K562 (cell line): Measurements from ENCODE around the gene MAN1A1. TPM values are rescaled to one million over a fixed set of nuclear protein-coding genes. Genes with fewer than 3 reads are reported as not detected.

Experiments
- BCOR ChIP-seq: fragments of 450-650 bp; IDR thresholded peaks from 2 replicates; pipeline ENCODE4 v1.6.1; 2016
- FOS ChIP-seq: IDR thresholded peaks from 3 replicates; pipeline ENCODE4 v1.6.1; 2011; ENCODE audit not compliant: insufficient read length; ENCODE audit errors: extremely low read depth
- GTF2F1 ChIP-seq: IDR thresholded peaks from 2 replicates; pipeline ENCODE4 v1.6.1; 2011; ENCODE audit warnings: low read depth, low read length, improper control_type of control experiment
- HDGF ChIP-seq: fragments of 450-650 bp; IDR thresholded peaks from 2 replicates; pipeline ENCODE4 v1.6.1; 2016
- HNRNPK ChIP-seq: fragments of 200-400 bp; formaldehyde crosslinking; IDR thresholded peaks from one replicate; pipeline ENCODE4 v1.6.1; 2018; ENCODE audit warnings: mild to moderate bottlenecking, low read depth, low read length; ENCODE audit not compliant: poor library complexity, severe bottlenecking
- KDM4B ChIP-seq, 2 experiments: fragments of 450-650 bp in 1 of 2; sonication (generic) in 1 of 2; IDR thresholded peaks; 2 replicates each; pipeline ENCODE4 v1.6.1; 2016 to 2017; ENCODE audit warnings: borderline replicate concordance in 2 of 2, antibody characterized with exemption in 1 of 2, low read depth in 1 of 2, mild to moderate bottlenecking in 1 of 2
- PHB2 ChIP-seq: fragments of 450-650 bp; IDR thresholded peaks from 2 replicates; pipeline ENCODE4 v1.6.1; 2017; ENCODE audit warnings: low read depth
- RAD21 ChIP-seq, 2 experiments: fragments of 250-450 bp in 1 of 2; fragments of 450-650 bp in 1 of 2; sonication (Bioruptor Pico) in 1 of 2; formaldehyde crosslinking in 1 of 2; IDR thresholded peaks in 1 of 2; conservative IDR thresholded peaks in 1 of 2; 2 replicates each; pipeline versions ENCODE4 v1.4.0 to v1.8.0; 2020 to 2022; ENCODE audit warnings: mild to moderate bottlenecking in 2 of 2, moderate library complexity in 1 of 2
- polyA plus RNA-seq, 8 experiments: library from polyadenylated mRNA; depleted of rRNA in 4 of 8; stranded (reverse) in 5 of 8; unstranded in 3 of 8; fragments of >200 nt; fragmentation: Nextera tagmentation in 2 of 8; fragmentation: Illumina TruSeq in 1 of 8; extraction: Ambion mirVana in 2 of 8; extraction: Trizol in 1 of 8; gene quantifications; 2 replicates each; pipeline versions ENCODE4 v1.2.1 to v1.2.3, GENCODE V29; 2011 to 2014; ENCODE audit warnings: inconsistent platforms in 1 of 8, missing spikeins in 1 of 8
- total RNA-seq, 7 experiments: library from RNA; depleted of rRNA in 6 of 7; stranded (reverse); fragments of >200 nt in 6 of 7; fragmentation: Illumina TruSeq in 2 of 7; extraction: Trizol in 2 of 7; gene quantifications; 2 replicates each; pipeline versions ENCODE4 v1.2.1 to v1.2.3, GENCODE V29; 2011 to 2021; ENCODE audit warnings: low replicate concordance in 1 of 7
- TF ChIP-seq, protein P1 (sequence below): sonication (generic); formaldehyde crosslinking; IDR thresholded peaks from 2 replicates; pipeline ENCODE4 v1.8.1; 2023; ENCODE audit warnings: mild to moderate bottlenecking, missing genetic modification reagents, moderate library complexity
- TF ChIP-seq, protein P2 (sequence below): sonication (generic); formaldehyde crosslinking; IDR thresholded peaks from 2 replicates; pipeline ENCODE4 v1.8.1; 2023; ENCODE audit warnings: mild to moderate bottlenecking, missing genetic modification reagents
- TF ChIP-seq, protein P3 (sequence below): sonication (generic); formaldehyde crosslinking; IDR thresholded peaks from 2 replicates; pipeline ENCODE4 v1.8.0; 2022; ENCODE audit warnings: mild to moderate bottlenecking, missing genetic modification reagents, borderline replicate concordance
- TF ChIP-seq, protein P4 (sequence below): fragments of 450-650 bp; IDR thresholded peaks from one replicate; pipeline ENCODE4 v1.6.1; 2018; ENCODE audit warnings: mild to moderate bottlenecking, moderate library complexity; ENCODE audit not compliant: partially characterized antibody
- TF ChIP-seq, protein P5 (sequence below), 3 experiments: IDR thresholded peaks in 2 of 3; conservative IDR thresholded peaks in 1 of 3; 2 replicates each; pipeline ENCODE4 v1.5.1; 2011 to 2012; ENCODE audit warnings: low read length in 3 of 3, mild to moderate bottlenecking in 3 of 3, control low read depth in 2 of 3, improper control_type of control experiment in 1 of 3, inconsistent platforms in 1 of 3, low read depth in 1 of 3, mixed read lengths in 1 of 3, moderate library complexity in 1 of 3; ENCODE audit not compliant: insufficient read depth in 2 of 3
- TF ChIP-seq, protein P6 (sequence below): fragments of 250-450 bp; sonication (Bioruptor Pico); IDR thresholded peaks from 2 replicates; pipeline ENCODE4 v1.5.0; 2020; ENCODE audit warnings: mild to moderate bottlenecking

MAN1A1 gene
- total and polyA plus RNA-seq, 9 of the 15 experiments (the other 6 are each of a cell fraction or from before 2014, with no cell fraction given): 24.5 to 78.4 (median 59.7) TPM

DNA sequence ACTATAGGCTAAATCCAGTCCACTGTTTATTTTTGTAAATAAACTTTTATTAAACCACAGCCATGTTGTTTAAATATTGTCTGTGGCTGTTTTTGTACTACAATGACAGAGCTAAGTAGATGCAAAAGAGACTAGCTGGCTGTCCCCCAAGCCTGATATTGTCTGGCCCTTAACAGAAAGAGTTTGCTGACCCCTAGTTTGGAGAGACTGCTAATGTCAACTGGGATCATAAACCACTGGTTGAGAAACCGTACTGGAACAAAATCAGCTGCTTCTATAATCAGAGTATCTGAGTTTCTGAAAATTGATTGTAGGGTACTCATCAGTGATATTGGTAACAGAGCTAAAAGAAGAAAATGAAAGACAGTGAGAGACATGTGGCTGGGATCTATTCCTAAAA lies 168.5 kb downstream of the MAN1A1 start (continued):
- TF ChIP-seq, protein P1, sequence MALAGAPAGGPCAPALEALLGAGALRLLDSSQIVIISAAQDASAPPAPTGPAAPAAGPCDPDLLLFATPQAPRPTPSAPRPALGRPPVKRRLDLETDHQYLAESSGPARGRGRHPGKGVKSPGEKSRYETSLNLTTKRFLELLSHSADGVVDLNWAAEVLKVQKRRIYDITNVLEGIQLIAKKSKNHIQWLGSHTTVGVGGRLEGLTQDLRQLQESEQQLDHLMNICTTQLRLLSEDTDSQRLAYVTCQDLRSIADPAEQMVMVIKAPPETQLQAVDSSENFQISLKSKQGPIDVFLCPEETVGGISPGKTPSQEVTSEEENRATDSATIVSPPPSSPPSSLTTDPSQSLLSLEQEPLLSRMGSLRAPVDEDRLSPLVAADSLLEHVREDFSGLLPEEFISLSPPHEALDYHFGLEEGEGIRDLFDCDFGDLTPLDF (CRISPR knock-in tag): no peak
- TF ChIP-seq GTF2F1 (no peak), FOS (no peak), KDM4B (IDR thresholded peaks at IDR 0.05; ENCODE audit: borderline replicate concordance in 2 of 2, low read depth in 1 of 2) (no peak), HNRNPK (no peak), BCOR (no peak), HDGF (no peak), PHB2 (no peak), RAD21 (CRISPR knock-in tag; conservative IDR thresholded peaks at IDR 0.05 in 1 of 2, IDR thresholded peaks at IDR 0.05 in 1 of 2) (peak; percentile 14 to 26; a peak in 2 of 4 replicates)
- TF ChIP-seq, protein P2, sequence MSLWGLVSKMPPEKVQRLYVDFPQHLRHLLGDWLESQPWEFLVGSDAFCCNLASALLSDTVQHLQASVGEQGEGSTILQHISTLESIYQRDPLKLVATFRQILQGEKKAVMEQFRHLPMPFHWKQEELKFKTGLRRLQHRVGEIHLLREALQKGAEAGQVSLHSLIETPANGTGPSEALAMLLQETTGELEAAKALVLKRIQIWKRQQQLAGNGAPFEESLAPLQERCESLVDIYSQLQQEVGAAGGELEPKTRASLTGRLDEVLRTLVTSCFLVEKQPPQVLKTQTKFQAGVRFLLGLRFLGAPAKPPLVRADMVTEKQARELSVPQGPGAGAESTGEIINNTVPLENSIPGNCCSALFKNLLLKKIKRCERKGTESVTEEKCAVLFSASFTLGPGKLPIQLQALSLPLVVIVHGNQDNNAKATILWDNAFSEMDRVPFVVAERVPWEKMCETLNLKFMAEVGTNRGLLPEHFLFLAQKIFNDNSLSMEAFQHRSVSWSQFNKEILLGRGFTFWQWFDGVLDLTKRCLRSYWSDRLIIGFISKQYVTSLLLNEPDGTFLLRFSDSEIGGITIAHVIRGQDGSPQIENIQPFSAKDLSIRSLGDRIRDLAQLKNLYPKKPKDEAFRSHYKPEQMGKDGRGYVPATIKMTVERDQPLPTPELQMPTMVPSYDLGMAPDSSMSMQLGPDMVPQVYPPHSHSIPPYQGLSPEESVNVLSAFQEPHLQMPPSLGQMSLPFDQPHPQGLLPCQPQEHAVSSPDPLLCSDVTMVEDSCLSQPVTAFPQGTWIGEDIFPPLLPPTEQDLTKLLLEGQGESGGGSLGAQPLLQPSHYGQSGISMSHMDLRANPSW (CRISPR knock-in tag): no peak
- TF ChIP-seq, protein P3, sequence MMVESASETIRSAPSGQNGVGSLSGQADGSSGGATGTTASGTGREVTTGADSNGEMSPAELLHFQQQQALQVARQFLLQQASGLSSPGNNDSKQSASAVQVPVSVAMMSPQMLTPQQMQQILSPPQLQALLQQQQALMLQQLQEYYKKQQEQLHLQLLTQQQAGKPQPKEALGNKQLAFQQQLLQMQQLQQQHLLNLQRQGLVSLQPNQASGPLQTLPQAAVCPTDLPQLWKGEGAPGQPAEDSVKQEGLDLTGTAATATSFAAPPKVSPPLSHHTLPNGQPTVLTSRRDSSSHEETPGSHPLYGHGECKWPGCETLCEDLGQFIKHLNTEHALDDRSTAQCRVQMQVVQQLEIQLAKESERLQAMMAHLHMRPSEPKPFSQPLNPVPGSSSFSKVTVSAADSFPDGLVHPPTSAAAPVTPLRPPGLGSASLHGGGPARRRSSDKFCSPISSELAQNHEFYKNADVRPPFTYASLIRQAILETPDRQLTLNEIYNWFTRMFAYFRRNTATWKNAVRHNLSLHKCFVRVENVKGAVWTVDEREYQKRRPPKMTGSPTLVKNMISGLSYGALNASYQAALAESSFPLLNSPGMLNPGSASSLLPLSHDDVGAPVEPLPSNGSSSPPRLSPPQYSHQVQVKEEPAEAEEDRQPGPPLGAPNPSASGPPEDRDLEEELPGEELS (CRISPR knock-in tag): no peak
- TF ChIP-seq, protein P4, sequence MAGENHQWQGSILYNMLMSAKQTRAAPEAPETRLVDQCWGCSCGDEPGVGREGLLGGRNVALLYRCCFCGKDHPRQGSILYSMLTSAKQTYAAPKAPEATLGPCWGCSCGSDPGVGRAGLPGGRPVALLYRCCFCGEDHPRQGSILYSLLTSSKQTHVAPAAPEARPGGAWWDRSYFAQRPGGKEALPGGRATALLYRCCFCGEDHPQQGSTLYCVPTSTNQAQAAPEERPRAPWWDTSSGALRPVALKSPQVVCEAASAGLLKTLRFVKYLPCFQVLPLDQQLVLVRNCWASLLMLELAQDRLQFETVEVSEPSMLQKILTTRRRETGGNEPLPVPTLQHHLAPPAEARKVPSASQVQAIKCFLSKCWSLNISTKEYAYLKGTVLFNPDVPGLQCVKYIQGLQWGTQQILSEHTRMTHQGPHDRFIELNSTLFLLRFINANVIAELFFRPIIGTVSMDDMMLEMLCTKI: no peak
- TF ChIP-seq, protein P5, sequence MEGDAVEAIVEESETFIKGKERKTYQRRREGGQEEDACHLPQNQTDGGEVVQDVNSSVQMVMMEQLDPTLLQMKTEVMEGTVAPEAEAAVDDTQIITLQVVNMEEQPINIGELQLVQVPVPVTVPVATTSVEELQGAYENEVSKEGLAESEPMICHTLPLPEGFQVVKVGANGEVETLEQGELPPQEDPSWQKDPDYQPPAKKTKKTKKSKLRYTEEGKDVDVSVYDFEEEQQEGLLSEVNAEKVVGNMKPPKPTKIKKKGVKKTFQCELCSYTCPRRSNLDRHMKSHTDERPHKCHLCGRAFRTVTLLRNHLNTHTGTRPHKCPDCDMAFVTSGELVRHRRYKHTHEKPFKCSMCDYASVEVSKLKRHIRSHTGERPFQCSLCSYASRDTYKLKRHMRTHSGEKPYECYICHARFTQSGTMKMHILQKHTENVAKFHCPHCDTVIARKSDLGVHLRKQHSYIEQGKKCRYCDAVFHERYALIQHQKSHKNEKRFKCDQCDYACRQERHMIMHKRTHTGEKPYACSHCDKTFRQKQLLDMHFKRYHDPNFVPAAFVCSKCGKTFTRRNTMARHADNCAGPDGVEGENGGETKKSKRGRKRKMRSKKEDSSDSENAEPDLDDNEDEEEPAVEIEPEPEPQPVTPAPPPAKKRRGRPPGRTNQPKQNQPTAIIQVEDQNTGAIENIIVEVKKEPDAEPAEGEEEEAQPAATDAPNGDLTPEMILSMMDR (IDR thresholded peaks at IDR 0.05 in 2 of 3, conservative IDR thresholded peaks at IDR 0.05 in 1 of 3; ENCODE audit: insufficient read depth in 2 of 3, low read depth in 1 of 3, low read length in 3 of 3): peak in 1 of 3 experiments; percentile 19; a peak in 2 of 6 replicates
- TF ChIP-seq, protein P6, sequence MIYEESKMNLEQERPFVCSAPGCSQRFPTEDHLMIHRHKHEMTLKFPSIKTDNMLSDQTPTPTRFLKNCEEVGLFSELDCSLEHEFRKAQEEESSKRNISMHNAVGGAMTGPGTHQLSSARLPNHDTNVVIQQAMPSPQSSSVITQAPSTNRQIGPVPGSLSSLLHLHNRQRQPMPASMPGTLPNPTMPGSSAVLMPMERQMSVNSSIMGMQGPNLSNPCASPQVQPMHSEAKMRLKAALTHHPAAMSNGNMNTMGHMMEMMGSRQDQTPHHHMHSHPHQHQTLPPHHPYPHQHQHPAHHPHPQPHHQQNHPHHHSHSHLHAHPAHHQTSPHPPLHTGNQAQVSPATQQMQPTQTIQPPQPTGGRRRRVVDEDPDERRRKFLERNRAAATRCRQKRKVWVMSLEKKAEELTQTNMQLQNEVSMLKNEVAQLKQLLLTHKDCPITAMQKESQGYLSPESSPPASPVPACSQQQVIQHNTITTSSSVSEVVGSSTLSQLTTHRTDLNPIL (CRISPR knock-in tag): no peak
